ENCODE measurements around the gene RBBP4. TPM values are rescaled to one million over a fixed set of nuclear protein-coding genes. Genes with fewer than 3 reads are reported as not detected.

The RBBP4 gene
- 97.2 TPM for total RNA-seq
- 100 to 1,000 TPM; 132 to 175 (median 145) TPM for polyA plus RNA-seq (ENCODE audit: insufficient read depth in 1 of 8, insufficient read length in 8 of 8, low replicate concordance in 1 of 8)
- long read RNA-seq, donor 1, full-length matches to known transcripts, result 29 of 29 reads
- long read RNA-seq, donor 1, partial matches to known transcripts, result 0 of 29 reads
- long read RNA-seq, donor 1, other reads (novel, unspliced or antisense), result 0 of 29 reads
- long read RNA-seq, donor 2, full-length matches to known transcripts, result 5 of 5 reads
- long read RNA-seq, donor 2, partial matches to known transcripts, result 0 of 5 reads
- long read RNA-seq, donor 2, other reads (novel, unspliced or antisense), result 0 of 5 reads
- long read RNA-seq, donor 3, full-length matches to known transcripts, result 43 of 43 reads
- long read RNA-seq, donor 3, partial matches to known transcripts, result 0 of 43 reads
- long read RNA-seq, donor 3, other reads (novel, unspliced or antisense), result 0 of 43 reads
- long read RNA-seq, donor 4, full-length matches to known transcripts, result 21 of 34 reads
- long read RNA-seq, donor 4, partial matches to known transcripts, result 13 of 34 reads
- long read RNA-seq, donor 4, other reads (novel, unspliced or antisense), result 0 of 34 reads
- long read RNA-seq, donor 5, full-length matches to known transcripts, result 71 of 132 reads
- long read RNA-seq, donor 5, partial matches to known transcripts, result 41 of 132 reads
- long read RNA-seq, donor 5, other reads (novel, unspliced or antisense), result 20 of 132 reads
- long read RNA-seq, donor 6, full-length matches to known transcripts, result 56 of 101 reads
- long read RNA-seq, donor 6, partial matches to known transcripts, result 13 of 101 reads
- long read RNA-seq, donor 6, other reads (novel, unspliced or antisense), result 32 of 101 reads
- long read RNA-seq, donor 7, full-length matches to known transcripts, result 47 of 53 reads
- long read RNA-seq, donor 7, partial matches to known transcripts, result 6 of 53 reads
- long read RNA-seq, donor 7, other reads (novel, unspliced or antisense), result 0 of 53 reads
- long read RNA-seq, donor 8, full-length matches to known transcripts, result 45 of 188 reads
- long read RNA-seq, donor 8, partial matches to known transcripts, result 137 of 188 reads
- long read RNA-seq, donor 8, other reads (novel, unspliced or antisense), result 6 of 188 reads
- long read RNA-seq, donor 9, full-length matches to known transcripts, result 23 of 28 reads
- long read RNA-seq, donor 9, partial matches to known transcripts, result 5 of 28 reads
- long read RNA-seq, donor 9, other reads (novel, unspliced or antisense), result 0 of 28 reads
- long read RNA-seq, donor 10, full-length matches to known transcripts, result 73 of 119 reads
- long read RNA-seq, donor 10, partial matches to known transcripts, result 26 of 119 reads
- long read RNA-seq, donor 10, other reads (novel, unspliced or antisense), result 20 of 119 reads
- long read RNA-seq, donor 11, full-length matches to known transcripts, result 31 of 54 reads
- long read RNA-seq, donor 11, partial matches to known transcripts, result 14 of 54 reads
- long read RNA-seq, donor 11, other reads (novel, unspliced or antisense), result 9 of 54 reads

DNA sequence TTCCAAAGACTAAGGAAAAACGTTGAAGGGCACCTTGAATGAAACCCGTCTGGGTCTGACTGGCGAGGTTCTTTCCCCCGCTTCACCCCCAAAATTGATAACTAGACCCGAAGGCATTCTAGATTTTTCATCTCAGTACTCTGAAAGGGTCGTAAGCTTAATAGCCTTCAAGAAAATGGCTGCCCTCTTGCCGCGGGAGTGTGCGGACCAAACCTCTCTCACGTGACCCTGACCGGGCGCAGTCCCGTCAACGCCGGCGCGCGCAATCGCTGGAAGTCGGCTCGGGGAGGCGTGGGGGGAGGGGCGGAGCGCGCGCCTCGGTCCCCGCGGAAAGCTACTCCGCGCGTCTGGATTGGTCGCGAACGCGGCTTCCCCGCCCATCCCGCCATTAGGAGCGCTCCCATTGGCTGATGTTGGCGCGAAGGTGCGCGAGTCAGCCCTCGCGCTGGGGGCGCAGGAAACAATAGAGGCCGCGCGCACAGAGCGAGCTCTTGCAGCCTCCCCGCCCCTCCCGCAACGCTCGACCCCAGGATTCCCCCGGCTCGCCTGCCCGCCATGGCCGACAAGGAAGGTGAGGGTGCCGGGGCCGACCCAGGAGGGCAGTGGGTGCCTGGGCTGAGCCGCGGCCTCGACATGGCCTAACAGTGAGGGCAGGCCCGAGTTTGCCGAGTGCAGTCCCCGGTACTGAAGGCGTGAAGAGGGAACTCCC is at the start of gene RBBP4:
Gene RBBP4 (plus strand): TSS at position 457 of the 709 bp plus-strand sequence. CDS start 99 bp downstream, at position 556.
- H3K4me1 ChIP-seq (ENCODE audit: control insufficient read depth, insufficient read depth, low read length), result peaks cover 15% of the 10 kb centered on the region
- WGBS (ENCODE audit: insufficient coverage), result under 1% methylated on average over 62 of the region's 67 CpGs

DNA sequence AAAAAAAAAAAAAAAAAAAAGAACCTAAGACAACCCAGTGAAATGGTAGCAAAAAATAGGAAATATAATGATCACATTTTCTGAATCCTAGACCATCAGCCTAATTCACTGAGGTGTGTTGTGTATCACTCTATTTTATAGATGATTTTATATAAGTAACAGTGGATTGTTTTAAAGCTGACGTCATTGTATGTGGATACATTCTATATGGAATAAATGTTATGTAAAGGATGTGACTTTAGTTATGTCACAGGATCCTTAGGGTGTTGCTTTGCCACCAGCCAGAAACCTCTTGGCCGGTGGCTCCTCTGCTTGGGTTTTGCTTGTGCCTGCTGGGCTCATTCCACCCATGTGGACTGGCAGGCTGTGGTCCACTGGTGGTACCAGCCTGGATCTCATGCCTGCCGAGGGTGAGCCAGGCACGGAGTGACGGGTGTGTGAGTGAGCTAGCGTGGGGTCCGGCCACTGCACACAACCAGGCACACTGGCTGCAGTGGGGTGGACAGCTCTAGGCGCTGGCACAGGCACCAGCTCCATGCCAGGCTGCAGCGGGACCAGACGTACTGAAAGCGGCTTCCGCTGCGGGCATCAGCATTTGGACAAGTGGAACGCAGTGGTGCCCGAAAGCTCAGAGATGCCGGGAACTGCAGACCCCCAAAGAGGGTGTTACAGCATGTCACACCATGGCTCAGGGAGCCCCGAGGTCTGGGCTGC is 45.1 kb upstream of the RBBP4 start:
- H3K27ac ChIP-seq (ENCODE audit: low read length), result no peak overlapping the region
- no peak overlapping the region for H3K4me3 ChIP-seq (ENCODE audit: low read length)
- no peaks in the 10 kb centered on the region for H3K27me3 ChIP-seq (ENCODE audit: control insufficient read depth, insufficient read depth, low read length)
- DNase-seq, result no peak
- H3K36me3 ChIP-seq (ENCODE audit: control insufficient read depth, insufficient read depth, low read length), result peaks cover 15% of the 10 kb centered on the region
- whole genome bisulfite sequencing (ENCODE audit: insufficient coverage), result 92% methylated on average over 16 of the region's 17 CpGs
- no peaks in the 10 kb centered on the region for H3K4me1 ChIP-seq (ENCODE audit: control insufficient read depth, insufficient read depth, low read length)
- no peaks in the 10 kb centered on the region for H3K9me3 ChIP-seq (replicated peaks; ENCODE audit: control insufficient read depth, low read depth, low read length)

More for the DNA sequence above, at the start of gene RBBP4:
- peak; percentile 99 for DNase-seq
- H3K27ac ChIP-seq (ENCODE audit: low read length), result peak within 1 kb of the TSS; percentile 96
- peak within 1 kb of the TSS; percentile 81 for H3K4me3 ChIP-seq (ENCODE audit: low read length)
- no peaks in the 10 kb centered on the region for H3K9me3 ChIP-seq (replicated peaks; ENCODE audit: control insufficient read depth, low read depth, low read length)
- peaks cover 26% of the 10 kb centered on the region for H3K36me3 ChIP-seq (ENCODE audit: control insufficient read depth, insufficient read depth, low read length)
- no peaks in the 10 kb centered on the region for H3K27me3 ChIP-seq (ENCODE audit: control insufficient read depth, insufficient read depth, low read length)

DNA sequence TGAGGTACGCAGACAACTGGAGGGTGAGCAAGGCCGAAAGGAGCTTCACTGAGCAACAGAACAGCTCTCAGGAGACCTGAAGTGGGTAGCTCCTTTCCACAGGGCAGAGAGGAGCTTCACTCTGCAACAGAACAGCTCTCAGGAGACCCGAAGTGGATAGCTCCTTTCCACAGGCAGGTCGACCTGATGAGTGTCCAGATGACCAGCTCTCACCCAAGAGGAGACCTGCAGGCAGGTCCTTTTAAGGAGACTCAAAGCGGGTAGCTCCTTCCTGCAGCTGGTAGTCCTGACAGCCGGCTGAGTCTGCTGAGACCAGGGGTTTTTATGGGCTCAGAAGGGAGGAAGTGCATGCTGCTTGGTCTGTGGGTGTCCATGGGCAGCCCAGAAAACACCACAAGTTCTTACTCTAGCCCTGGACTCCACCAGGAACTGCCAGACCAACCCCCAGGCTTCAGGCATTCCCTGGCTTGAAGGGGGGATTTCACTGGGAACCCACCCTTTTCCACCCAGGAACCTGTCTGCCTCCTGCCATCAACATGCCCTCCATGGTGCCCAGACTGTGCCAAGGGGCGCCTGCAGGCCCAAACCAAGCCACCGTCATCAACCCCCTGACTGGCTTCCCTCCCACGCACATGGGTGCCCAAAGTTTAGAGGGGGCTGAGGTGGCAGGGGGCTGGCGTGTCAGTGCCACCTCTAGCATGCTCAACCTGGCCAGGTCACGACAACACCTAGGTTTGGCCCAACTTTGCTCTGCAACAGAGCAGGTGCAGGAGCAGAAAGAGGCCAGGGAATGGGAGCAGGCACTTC is 44.2 kb upstream of the RBBP4 start:
- no peak for DNase-seq
- peaks cover 15% of the 10 kb centered on the region for H3K36me3 ChIP-seq (ENCODE audit: control insufficient read depth, insufficient read depth, low read length)
- peaks cover 2% of the 10 kb centered on the region for H3K27me3 ChIP-seq (ENCODE audit: control insufficient read depth, insufficient read depth, low read length)
- no peak overlapping the region for H3K4me3 ChIP-seq (ENCODE audit: low read length)
- no peak overlapping the region for H3K27ac ChIP-seq (ENCODE audit: low read length)
- peaks cover under 1% of the 10 kb centered on the region for H3K4me1 ChIP-seq (ENCODE audit: control insufficient read depth, insufficient read depth, low read length)
- WGBS (ENCODE audit: insufficient coverage), result 90% methylated on average over 8 of the region's 11 CpGs
- no peaks in the 10 kb centered on the region for H3K9me3 ChIP-seq (replicated peaks; ENCODE audit: control insufficient read depth, low read depth, low read length)

DNA sequence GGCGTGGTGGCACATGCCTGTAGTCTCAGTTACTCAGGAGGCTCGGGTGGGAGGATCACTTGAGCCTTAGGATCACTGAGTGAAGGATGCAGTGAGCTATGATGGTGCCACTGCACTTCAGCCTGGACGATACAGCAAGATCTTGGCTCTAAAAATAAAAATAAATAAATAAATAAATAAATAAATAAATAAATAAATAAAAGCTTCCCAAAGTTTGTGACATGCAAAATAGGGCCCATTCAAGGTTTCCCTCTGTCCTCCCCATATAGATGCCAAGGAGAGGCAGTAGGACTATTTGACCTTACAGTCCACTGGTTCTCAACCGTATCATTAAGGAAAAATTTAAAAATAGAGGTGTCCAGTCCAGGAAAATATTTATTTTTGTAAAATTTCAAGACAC is 41.8 kb upstream of the RBBP4 start:
- H3K36me3 ChIP-seq (ENCODE audit: control insufficient read depth, insufficient read depth, low read length), result peaks cover 14% of the 10 kb centered on the region
- 100% methylated on average over 1 of the region's 4 CpGs for WGBS (ENCODE audit: insufficient coverage)

DNA sequence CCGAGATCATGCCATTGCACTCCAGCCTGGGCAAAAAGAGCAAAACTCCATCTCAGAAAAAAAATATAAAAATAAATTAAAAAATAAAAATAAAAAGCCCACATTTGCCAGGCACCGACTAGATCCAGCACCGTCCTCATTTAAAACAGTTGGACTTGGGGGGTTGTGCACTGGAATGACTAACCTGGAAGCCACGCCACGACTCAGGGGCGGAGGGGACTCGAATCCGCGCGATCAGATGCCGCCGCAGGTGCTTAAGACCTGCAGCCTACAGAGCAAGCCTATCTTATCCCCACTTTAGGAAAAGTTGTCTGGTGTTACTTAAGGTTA is 39.2 kb upstream of the RBBP4 start:
- no CpG with 5 or more reads among the region's 12 CpGs for WGBS (ENCODE audit: insufficient coverage)
- H3K4me1 ChIP-seq (ENCODE audit: control insufficient read depth, insufficient read depth, low read length), result peaks cover 5% of the 10 kb centered on the region
- no peak for DNase-seq
- H3K27me3 ChIP-seq (ENCODE audit: control insufficient read depth, insufficient read depth, low read length), result peaks cover 11% of the 10 kb centered on the region
- H3K9me3 ChIP-seq (replicated peaks; ENCODE audit: control insufficient read depth, low read depth, low read length), result no peaks in the 10 kb centered on the region
- peaks cover 3% of the 10 kb centered on the region for H3K36me3 ChIP-seq (ENCODE audit: control insufficient read depth, insufficient read depth, low read length)
- no peak overlapping the region for H3K27ac ChIP-seq (ENCODE audit: low read length)
- H3K4me3 ChIP-seq (ENCODE audit: low read length), result peak overlapping the region; percentile 40

More for the DNA sequence above, 41.8 kb upstream of the RBBP4 start:
- peaks cover 5% of the 10 kb centered on the region for H3K4me1 ChIP-seq (ENCODE audit: control insufficient read depth, insufficient read depth, low read length)
- H3K27me3 ChIP-seq (ENCODE audit: control insufficient read depth, insufficient read depth, low read length), result peaks cover 11% of the 10 kb centered on the region
- no peak overlapping the region for H3K4me3 ChIP-seq (ENCODE audit: low read length)
- H3K27ac ChIP-seq (ENCODE audit: low read length), result no peak overlapping the region
- no peaks in the 10 kb centered on the region for H3K9me3 ChIP-seq (replicated peaks; ENCODE audit: control insufficient read depth, low read depth, low read length)
- DNase-seq, result no peak

DNA sequence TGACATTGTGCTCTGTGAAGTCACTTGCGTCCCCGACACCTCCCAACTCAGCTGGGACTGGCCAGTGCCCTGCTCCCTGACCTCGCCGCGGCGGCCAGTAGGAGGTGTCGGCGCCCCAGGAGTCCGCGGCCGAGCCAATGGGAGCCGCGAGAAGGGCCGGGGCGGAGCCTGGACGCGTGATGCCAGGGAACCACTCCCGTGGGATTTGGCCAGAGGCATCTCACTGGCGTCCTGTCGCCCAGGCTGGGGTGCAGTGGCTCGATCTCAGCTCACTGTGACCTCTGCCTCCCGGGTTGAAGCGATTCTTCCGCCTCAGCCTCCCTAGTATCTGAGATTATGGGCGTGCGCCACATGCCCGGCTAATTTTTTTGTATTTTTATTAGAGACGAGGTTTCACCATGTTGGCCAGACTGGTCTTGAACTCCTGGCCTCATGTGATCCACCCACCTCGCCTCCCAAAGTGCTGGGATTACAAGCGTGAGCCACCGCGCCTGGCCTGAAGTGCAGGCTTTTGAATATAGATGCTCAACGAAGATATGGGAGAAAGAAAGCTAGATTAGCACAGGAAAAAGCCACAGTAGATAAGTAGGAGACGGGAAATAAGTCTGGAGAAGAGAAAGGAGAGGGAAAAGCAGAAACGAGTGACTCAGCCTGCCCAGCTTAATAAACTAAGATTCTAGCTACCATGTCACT is 38.7 kb upstream of the RBBP4 start:
- peak; percentile 61 for DNase-seq

DNA sequence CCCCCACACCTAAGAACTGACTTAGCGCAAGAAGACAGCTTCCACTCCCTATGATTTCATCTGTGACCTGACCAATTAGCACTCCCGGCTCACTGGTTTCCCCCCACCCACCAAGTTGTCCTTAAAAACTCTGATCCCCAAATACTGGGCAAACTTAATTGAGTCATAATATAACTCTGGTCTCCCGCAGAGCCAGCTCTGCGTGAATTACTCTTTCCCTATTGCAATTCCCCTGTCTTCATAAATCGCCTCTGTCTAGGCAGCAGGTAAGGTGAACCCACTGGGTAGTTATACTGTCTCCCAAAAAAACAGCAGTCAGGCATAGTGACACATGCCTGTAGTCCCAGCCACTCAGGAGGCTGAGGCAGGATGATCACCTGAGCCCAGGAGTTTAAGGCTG is 37.5 kb upstream of the RBBP4 start:
- DNase-seq, result no peak
- 76% methylated on average over 5 of the region's 5 CpGs for WGBS (ENCODE audit: insufficient coverage)
- H3K27me3 ChIP-seq (ENCODE audit: control insufficient read depth, insufficient read depth, low read length), result peaks cover 11% of the 10 kb centered on the region
- no peak overlapping the region for H3K27ac ChIP-seq (ENCODE audit: low read length)
- peaks cover 5% of the 10 kb centered on the region for H3K4me1 ChIP-seq (ENCODE audit: control insufficient read depth, insufficient read depth, low read length)
- no peaks in the 10 kb centered on the region for H3K36me3 ChIP-seq (ENCODE audit: control insufficient read depth, insufficient read depth, low read length)
- no peak overlapping the region for H3K4me3 ChIP-seq (ENCODE audit: low read length)
- no peaks in the 10 kb centered on the region for H3K9me3 ChIP-seq (replicated peaks; ENCODE audit: control insufficient read depth, low read depth, low read length)

More for the DNA sequence above, 38.7 kb upstream of the RBBP4 start:
- H3K27me3 ChIP-seq (ENCODE audit: control insufficient read depth, insufficient read depth, low read length), result peaks cover 11% of the 10 kb centered on the region
- H3K27ac ChIP-seq (ENCODE audit: low read length), result no peak overlapping the region
- 6% methylated on average over 26 of the region's 35 CpGs for whole genome bisulfite sequencing (ENCODE audit: insufficient coverage)
- peak overlapping the region; percentile 40 for H3K4me3 ChIP-seq (ENCODE audit: low read length)
- H3K9me3 ChIP-seq (replicated peaks; ENCODE audit: control insufficient read depth, low read depth, low read length), result no peaks in the 10 kb centered on the region
- H3K4me1 ChIP-seq (ENCODE audit: control insufficient read depth, insufficient read depth, low read length), result peaks cover 5% of the 10 kb centered on the region
- H3K36me3 ChIP-seq (ENCODE audit: control insufficient read depth, insufficient read depth, low read length), result no peaks in the 10 kb centered on the region

DNA sequence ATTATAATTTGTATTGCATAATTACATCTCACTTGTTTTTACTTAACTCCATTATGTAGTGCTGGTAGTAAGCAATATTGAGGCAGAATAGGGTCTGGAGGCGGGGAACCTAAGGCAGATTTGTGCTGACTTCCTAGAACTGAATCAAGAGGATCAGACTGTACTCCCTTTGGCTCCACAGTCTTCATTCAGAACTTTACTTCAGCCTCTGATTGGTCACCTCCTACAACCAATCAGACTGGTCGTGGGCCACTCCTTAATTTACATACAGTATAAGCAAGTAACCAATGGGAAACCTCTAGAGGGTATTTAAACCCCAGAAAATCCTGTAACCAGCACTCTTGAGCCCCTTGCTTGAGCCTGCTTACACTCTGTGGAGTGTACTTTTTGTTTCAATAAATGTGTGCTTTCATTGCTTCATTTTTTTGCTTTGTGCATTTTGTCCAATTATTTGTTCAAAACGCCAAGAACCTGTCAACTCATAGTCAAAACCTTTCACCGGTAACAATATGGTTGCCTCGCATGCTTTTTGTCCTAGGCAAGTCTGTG is 32.3 kb upstream of the RBBP4 start:
- Histone ChIP-seq H3K36me3 (ENCODE audit: control insufficient read depth, insufficient read depth, low read length) (peaks cover 8% of the 10 kb centered on the region), H3K27me3 (ENCODE audit: control insufficient read depth, insufficient read depth, low read length) (no peaks in the 10 kb centered on the region), H3K27ac (ENCODE audit: low read length) (no peak overlapping the region), H3K4me1 (ENCODE audit: control insufficient read depth, insufficient read depth, low read length) (no peaks in the 10 kb centered on the region), H3K9me3 (replicated peaks; ENCODE audit: control insufficient read depth, low read depth, low read length) (no peaks in the 10 kb centered on the region), H3K4me3 (ENCODE audit: low read length) (no peak overlapping the region)
- WGBS (ENCODE audit: insufficient coverage), result 100% methylated on average over 1 of the region's 5 CpGs
- DNase-seq, result no peak
